WTC11 (cell line): ENCODE results near the gene GALNT18. TPM values are rescaled to one million over a fixed set of nuclear protein-coding genes. Genes with fewer than 3 reads are reported as not detected.

Experiments
- ATAC-seq: fragments of 200-7000 bp; cut with Tn5 transposase; 2 replicates; pipeline ENCODE4 v1.10.0; 2021; ENCODE audit warnings: mild to moderate bottlenecking, moderate library complexity
- CTCF ChIA-PET: fragments of 300-600 bp; sonication (Branson Sonifier 250); formaldehyde crosslinking; loops from one replicate; lab custom pipeline; 2021; ENCODE audit warnings: antibody characterized with exemption; lab: Charles Lee
- POLR2A ChIA-PET: fragments of 350-600 bp; sonication (Branson Sonifier 250); formaldehyde crosslinking; loops from one replicate; lab custom pipeline; 2021; ENCODE audit warnings: antibody characterized with exemption; lab: Charles Lee
- DNase-seq: peaks from one replicate; pipeline ENCODE4 v3.0.0; 2021; ENCODE audit warnings: low spot score
- H3K27ac Mint-ChIP-seq: 2 replicates; pipeline ENCODE4 v1.8.0; 2021; ENCODE audit warnings: mixed read lengths
- H3K27me3 Mint-ChIP-seq: 2 replicates; pipeline ENCODE4 v1.8.0; 2021; ENCODE audit warnings: low read depth, mild to moderate bottlenecking, moderate library complexity, mixed read lengths
- H3K36me3 Mint-ChIP-seq: 2 replicates; pipeline ENCODE4 v1.8.0; 2021; ENCODE audit warnings: mixed read lengths
- H3K4me1 Mint-ChIP-seq: 2 replicates; pipeline ENCODE4 v1.8.0; 2022; ENCODE audit warnings: mixed read lengths
- H3K4me3 Mint-ChIP-seq: 2 replicates; pipeline ENCODE4 v1.8.0; 2021; ENCODE audit warnings: mild to moderate bottlenecking, moderate library complexity, mixed read lengths
- H3K9me3 Mint-ChIP-seq: 2 replicates; pipeline ENCODE4 v1.8.0; 2021; ENCODE audit warnings: mixed read lengths
- FOXJ3 ChIP-seq: sonication (generic); formaldehyde crosslinking; IDR thresholded peaks from 2 replicates; pipeline ENCODE4 v1.9.0; 2021; ENCODE audit warnings: missing genetic modification reagents, mild to moderate bottlenecking, borderline replicate concordance
- FOXP1 ChIP-seq: sonication (generic); formaldehyde crosslinking; IDR thresholded peaks from 2 replicates; pipeline ENCODE4 v1.8.0; 2022; ENCODE audit warnings: missing genetic modification reagents, mild to moderate bottlenecking, moderate library complexity, borderline replicate concordance
- GABPB1 ChIP-seq: sonication (generic); formaldehyde crosslinking; IDR thresholded peaks from 2 replicates; pipeline ENCODE4 v1.8.1; 2023; ENCODE audit warnings: mild to moderate bottlenecking, missing genetic modification reagents
- GRHL2 ChIP-seq: fragments of 250-450 bp; sonication (Bioruptor Pico); IDR thresholded peaks from 2 replicates; pipeline ENCODE4 v1.8.0; 2022; ENCODE audit warnings: mild to moderate bottlenecking, moderate library complexity; ENCODE audit not compliant: insufficient replicate concordance, severe bottlenecking
- KAT7 ChIP-seq: sonication (generic); formaldehyde crosslinking; IDR thresholded peaks from 2 replicates; pipeline ENCODE4 v1.8.1; 2023; ENCODE audit warnings: missing genetic modification reagents, mild to moderate bottlenecking, borderline replicate concordance
- SMAD3 ChIP-seq: sonication (generic); formaldehyde crosslinking; IDR thresholded peaks from 2 replicates; pipeline ENCODE4 v1.8.0; 2022; ENCODE audit warnings: missing genetic modification reagents, mild to moderate bottlenecking, borderline replicate concordance
- SOX15 ChIP-seq: fragments of 250-450 bp; sonication (Bioruptor Pico); IDR thresholded peaks from 2 replicates; pipeline ENCODE4 v1.9.0; 2021; ENCODE audit warnings: mild to moderate bottlenecking
- TCF7 ChIP-seq: sonication (generic); formaldehyde crosslinking; IDR thresholded peaks from 2 replicates; pipeline ENCODE4 v1.8.0; 2022; ENCODE audit warnings: mild to moderate bottlenecking, low read depth, missing genetic modification reagents, moderate library complexity
- TEAD4 ChIP-seq: sonication (generic); formaldehyde crosslinking; IDR thresholded peaks from 2 replicates; pipeline ENCODE4 v1.8.0; 2022; ENCODE audit warnings: mild to moderate bottlenecking, missing genetic modification reagents
- ZBTB21 ChIP-seq: sonication (generic); formaldehyde crosslinking; IDR thresholded peaks from 2 replicates; pipeline ENCODE4 v1.8.1; 2023; ENCODE audit warnings: mild to moderate bottlenecking, missing genetic modification reagents, borderline replicate concordance
- ZNF317 ChIP-seq: sonication (generic); formaldehyde crosslinking; IDR thresholded peaks from 2 replicates; pipeline ENCODE4 v1.8.1; 2023; ENCODE audit warnings: low read depth, mild to moderate bottlenecking, moderate library complexity, missing genetic modification reagents, borderline replicate concordance
- total RNA-seq: library from RNA; stranded (reverse); gene quantifications from 3 replicates; pipeline ENCODE4 v1.2.3, GENCODE V29; 2021
- TF ChIP-seq, protein P1 (sequence below): sonication (generic); formaldehyde crosslinking; IDR thresholded peaks from 2 replicates; pipeline ENCODE4 v1.8.0; 2022; ENCODE audit warnings: mild to moderate bottlenecking, missing genetic modification reagents
- TF ChIP-seq, protein P2 (sequence below): sonication (generic); formaldehyde crosslinking; IDR thresholded peaks from 2 replicates; pipeline ENCODE4 v1.8.0; 2022; ENCODE audit warnings: missing genetic modification reagents
- TF ChIP-seq, protein P3 (sequence below): sonication (generic); formaldehyde crosslinking; IDR thresholded peaks from 2 replicates; pipeline ENCODE4 v1.8.0; 2023; ENCODE audit warnings: missing genetic modification reagents, mild to moderate bottlenecking, borderline replicate concordance
- TF ChIP-seq, protein P4 (sequence below): fragments of 250-450 bp; sonication (Bioruptor Pico); IDR thresholded peaks from 2 replicates; pipeline ENCODE4 v1.9.0; 2021; ENCODE audit warnings: moderate library complexity, mild to moderate bottlenecking, inconsistent platforms, borderline replicate concordance
- TF ChIP-seq, protein P5 (sequence below): sonication (generic); formaldehyde crosslinking; IDR thresholded peaks from 2 replicates; pipeline ENCODE4 v1.8.0; 2022; ENCODE audit warnings: mild to moderate bottlenecking, missing genetic modification reagents

GALNT18 gene
- total RNA-seq, 1 experiment from 2014 or later = 5.0 TPM

DNA sequence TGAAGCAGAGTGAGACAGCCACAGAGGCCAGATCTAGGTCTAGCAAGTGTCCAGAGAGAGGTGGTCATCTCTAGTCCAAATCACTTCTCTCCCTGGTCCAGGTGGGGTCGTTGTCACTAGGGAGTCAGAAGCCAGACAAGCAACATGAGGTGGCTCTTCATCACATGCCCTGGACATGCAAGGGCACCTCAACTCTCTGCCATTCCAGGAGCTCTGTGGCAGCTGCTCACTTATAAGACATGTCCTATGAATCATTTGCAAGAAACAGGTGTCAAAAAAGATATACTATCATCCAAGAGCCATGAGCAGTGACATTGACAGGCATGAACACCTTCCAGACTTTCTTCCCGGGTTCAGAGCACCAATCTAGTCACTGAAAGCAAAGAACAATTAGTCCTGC is 130.8 kb downstream of the GALNT18 start:
- H3K4me3 Mint-ChIP-seq = no peak overlapping the region
- no peaks in the 10 kb centered on the region for H3K27me3 Mint-ChIP-seq
- no peaks in the 10 kb centered on the region for H3K36me3 Mint-ChIP-seq
- H3K4me1 Mint-ChIP-seq = peaks cover 6% of the 10 kb centered on the region
- H3K9me3 Mint-ChIP-seq = no peaks in the 10 kb centered on the region
- TF ChIP-seq, protein P1, sequence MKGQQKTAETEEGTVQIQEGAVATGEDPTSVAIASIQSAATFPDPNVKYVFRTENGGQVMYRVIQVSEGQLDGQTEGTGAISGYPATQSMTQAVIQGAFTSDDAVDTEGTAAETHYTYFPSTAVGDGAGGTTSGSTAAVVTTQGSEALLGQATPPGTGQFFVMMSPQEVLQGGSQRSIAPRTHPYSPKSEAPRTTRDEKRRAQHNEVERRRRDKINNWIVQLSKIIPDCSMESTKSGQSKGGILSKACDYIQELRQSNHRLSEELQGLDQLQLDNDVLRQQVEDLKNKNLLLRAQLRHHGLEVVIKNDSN (CRISPR knock-in tag) = no peak
- TF ChIP-seq, protein P2, sequence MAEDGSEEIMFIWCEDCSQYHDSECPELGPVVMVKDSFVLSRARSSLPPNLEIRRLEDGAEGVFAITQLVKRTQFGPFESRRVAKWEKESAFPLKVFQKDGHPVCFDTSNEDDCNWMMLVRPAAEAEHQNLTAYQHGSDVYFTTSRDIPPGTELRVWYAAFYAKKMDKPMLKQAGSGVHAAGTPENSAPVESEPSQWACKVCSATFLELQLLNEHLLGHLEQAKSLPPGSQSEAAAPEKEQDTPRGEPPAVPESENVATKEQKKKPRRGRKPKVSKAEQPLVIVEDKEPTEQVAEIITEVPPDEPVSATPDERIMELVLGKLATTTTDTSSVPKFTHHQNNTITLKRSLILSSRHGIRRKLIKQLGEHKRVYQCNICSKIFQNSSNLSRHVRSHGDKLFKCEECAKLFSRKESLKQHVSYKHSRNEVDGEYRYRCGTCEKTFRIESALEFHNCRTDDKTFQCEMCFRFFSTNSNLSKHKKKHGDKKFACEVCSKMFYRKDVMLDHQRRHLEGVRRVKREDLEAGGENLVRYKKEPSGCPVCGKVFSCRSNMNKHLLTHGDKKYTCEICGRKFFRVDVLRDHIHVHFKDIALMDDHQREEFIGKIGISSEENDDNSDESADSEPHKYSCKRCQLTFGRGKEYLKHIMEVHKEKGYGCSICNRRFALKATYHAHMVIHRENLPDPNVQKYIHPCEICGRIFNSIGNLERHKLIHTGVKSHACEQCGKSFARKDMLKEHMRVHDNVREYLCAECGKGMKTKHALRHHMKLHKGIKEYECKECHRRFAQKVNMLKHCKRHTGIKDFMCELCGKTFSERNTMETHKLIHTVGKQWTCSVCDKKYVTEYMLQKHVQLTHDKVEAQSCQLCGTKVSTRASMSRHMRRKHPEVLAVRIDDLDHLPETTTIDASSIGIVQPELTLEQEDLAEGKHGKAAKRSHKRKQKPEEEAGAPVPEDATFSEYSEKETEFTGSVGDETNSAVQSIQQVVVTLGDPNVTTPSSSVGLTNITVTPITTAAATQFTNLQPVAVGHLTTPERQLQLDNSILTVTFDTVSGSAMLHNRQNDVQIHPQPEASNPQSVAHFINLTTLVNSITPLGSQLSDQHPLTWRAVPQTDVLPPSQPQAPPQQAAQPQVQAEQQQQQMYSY (CRISPR knock-in tag) = no peak
- TF ChIP-seq, protein P3, sequence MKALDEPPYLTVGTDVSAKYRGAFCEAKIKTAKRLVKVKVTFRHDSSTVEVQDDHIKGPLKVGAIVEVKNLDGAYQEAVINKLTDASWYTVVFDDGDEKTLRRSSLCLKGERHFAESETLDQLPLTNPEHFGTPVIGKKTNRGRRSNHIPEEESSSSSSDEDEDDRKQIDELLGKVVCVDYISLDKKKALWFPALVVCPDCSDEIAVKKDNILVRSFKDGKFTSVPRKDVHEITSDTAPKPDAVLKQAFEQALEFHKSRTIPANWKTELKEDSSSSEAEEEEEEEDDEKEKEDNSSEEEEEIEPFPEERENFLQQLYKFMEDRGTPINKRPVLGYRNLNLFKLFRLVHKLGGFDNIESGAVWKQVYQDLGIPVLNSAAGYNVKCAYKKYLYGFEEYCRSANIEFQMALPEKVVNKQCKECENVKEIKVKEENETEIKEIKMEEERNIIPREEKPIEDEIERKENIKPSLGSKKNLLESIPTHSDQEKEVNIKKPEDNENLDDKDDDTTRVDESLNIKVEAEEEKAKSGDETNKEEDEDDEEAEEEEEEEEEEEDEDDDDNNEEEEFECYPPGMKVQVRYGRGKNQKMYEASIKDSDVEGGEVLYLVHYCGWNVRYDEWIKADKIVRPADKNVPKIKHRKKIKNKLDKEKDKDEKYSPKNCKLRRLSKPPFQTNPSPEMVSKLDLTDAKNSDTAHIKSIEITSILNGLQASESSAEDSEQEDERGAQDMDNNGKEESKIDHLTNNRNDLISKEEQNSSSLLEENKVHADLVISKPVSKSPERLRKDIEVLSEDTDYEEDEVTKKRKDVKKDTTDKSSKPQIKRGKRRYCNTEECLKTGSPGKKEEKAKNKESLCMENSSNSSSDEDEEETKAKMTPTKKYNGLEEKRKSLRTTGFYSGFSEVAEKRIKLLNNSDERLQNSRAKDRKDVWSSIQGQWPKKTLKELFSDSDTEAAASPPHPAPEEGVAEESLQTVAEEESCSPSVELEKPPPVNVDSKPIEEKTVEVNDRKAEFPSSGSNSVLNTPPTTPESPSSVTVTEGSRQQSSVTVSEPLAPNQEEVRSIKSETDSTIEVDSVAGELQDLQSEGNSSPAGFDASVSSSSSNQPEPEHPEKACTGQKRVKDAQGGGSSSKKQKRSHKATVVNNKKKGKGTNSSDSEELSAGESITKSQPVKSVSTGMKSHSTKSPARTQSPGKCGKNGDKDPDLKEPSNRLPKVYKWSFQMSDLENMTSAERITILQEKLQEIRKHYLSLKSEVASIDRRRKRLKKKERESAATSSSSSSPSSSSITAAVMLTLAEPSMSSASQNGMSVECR (CRISPR knock-in tag) = no peak
- TF ChIP-seq KAT7 = no peak
- ATAC-seq (no peak), DNase-seq (no peak)
- POLR2A ChIA-PET = no interaction called here
- no peak overlapping the region for H3K27ac Mint-ChIP-seq
- CTCF ChIA-PET = no interaction called here

DNA sequence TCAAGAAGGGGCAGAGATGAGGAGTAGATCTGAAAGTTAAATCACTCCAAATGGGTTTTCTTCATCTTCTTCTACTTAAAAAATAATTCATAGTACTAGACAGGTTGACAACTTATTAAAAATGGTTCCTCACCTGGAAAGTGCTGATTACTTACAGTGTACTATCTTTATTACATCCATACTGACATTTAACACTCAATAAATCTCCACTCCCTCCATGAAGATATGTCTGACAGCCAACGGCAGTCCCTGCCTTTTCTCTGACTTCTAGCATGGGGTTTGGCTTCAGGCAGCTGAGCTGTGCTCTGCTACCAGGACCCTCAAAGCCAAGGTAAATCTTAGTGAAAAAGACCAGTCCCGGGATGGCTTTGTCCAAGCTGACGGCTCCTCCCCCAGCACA is 135.4 kb downstream of the GALNT18 start:
- no peak overlapping the region for H3K27ac Mint-ChIP-seq
- POLR2A ChIA-PET = no interaction called here
- TF ChIP-seq SOX15 (CRISPR knock-in tag) = no peak
- TF ChIP-seq GRHL2 (CRISPR knock-in tag) = no peak
- TF ChIP-seq, all 79 proteins: peak for 0
- ATAC-seq (no peak), DNase-seq (no peak)
- Mint-ChIP-seq H3K4me1 (peaks cover 6% of the 10 kb centered on the region), H3K9me3 (no peaks in the 10 kb centered on the region), H3K36me3 (no peaks in the 10 kb centered on the region), H3K27me3 (no peaks in the 10 kb centered on the region), H3K4me3 (no peak overlapping the region)
- CTCF ChIA-PET = no interaction called here

DNA sequence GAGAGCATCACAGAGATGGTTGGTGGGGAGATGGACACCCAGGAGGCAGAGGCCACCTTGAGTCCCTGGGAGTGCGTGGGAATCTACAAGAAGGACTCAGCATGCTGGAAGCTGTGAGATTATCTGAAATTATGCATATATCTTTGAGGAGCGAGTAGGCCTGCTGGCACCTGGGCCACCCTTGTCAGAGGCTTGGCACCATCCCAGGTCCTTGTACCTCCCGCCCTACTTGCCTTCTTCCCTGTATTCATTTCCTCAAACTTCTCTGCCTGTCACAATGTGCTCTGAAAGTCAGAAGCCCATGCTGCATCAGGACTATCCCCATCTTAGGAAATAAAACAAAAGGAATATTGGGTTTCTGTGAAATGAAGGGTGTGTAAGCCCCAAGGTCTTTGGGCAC is 135.8 kb downstream of the GALNT18 start:
- no peak for DNase-seq
- peaks cover 6% of the 10 kb centered on the region for H3K4me1 Mint-ChIP-seq
- ChIA-PET CTCF (no interaction called here), POLR2A (no interaction called here)
- H3K9me3 Mint-ChIP-seq = no peaks in the 10 kb centered on the region
- no peak overlapping the region for H3K27ac Mint-ChIP-seq
- no peak for ATAC-seq
- TF ChIP-seq TCF7 (no peak), GABPB1 (CRISPR knock-in tag) (no peak), ZBTB21 (CRISPR knock-in tag) (no peak), FOXJ3 (CRISPR knock-in tag) (no peak), TEAD4 (CRISPR knock-in tag) (no peak), ZNF317 (CRISPR knock-in tag) (no peak), FOXP1 (CRISPR knock-in tag) (no peak), SMAD3 (CRISPR knock-in tag) (no peak)
- TF ChIP-seq, protein P4, sequence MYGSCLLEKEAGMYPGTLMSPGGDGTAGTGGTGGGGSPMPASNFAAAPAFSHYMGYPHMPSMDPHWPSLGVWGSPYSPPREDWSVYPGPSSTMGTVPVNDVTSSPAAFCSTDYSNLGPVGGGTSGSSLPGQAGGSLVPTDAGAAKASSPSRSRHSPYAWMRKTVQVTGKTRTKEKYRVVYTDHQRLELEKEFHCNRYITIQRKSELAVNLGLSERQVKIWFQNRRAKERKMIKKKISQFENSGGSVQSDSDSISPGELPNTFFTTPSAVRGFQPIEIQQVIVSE (CRISPR knock-in tag) = no peak
- TF ChIP-seq, protein P2 (CRISPR knock-in tag) = no peak
- TF ChIP-seq, protein P5, sequence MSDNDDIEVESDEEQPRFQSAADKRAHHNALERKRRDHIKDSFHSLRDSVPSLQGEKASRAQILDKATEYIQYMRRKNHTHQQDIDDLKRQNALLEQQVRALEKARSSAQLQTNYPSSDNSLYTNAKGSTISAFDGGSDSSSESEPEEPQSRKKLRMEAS (CRISPR knock-in tag) = no peak
- H3K36me3 Mint-ChIP-seq = no peaks in the 10 kb centered on the region
- H3K4me3 Mint-ChIP-seq = no peak overlapping the region
- no peaks in the 10 kb centered on the region for H3K27me3 Mint-ChIP-seq
